Left lobe of liver (tissue), 2 donors: ENCODE data around the gene SFMBT2. TPM values are rescaled to one million over a fixed set of nuclear protein-coding genes. Genes with fewer than 3 reads are reported as not detected.
"Not testable (repeated sequence)": the region's sequence is repeated elsewhere in the genome, so short reads cannot be mapped to it uniquely, and the experiment has no call there.

Experiments
- ATAC-seq: fragments of 200-7000 bp; cut with Tn5 transposase; one replicate; pipeline ENCODE4 v1.9.1; 2020; ENCODE audit warnings: mild to moderate bottlenecking, moderate library complexity
- DNase-seq: peaks from one replicate; pipeline ENCODE4 v3.0.0-alpha.2; 2020; ENCODE audit warnings: low spot score
- total RNA-seq: library from RNA; stranded (reverse); gene quantifications from one replicate; pipeline ENCODE4 v1.2.1, GENCODE V29; 2021
- donor health status: DM: no; HTN: no; CAD: no; lungs with moderate emphysema.
- donor health status: DM: no; HTN: yes; CAD: no.

The SFMBT2 gene
- total RNA-seq, 1 donor from 2014 or later: 1.1 TPM

- DNase-seq (no peak), ATAC-seq (no peak)
Measured at GRCh38 chr10:7403620-7404019, 7.2 kb downstream of the SFMBT2 start.

- no peak for ATAC-seq
- no peak for DNase-seq
Measured at GRCh38 chr10:7401782-7402181, 9.1 kb downstream of the SFMBT2 start.

- no peak for DNase-seq
- ATAC-seq: no peak
Measured at GRCh38 chr10:7401156-7401555, 9.7 kb downstream of the SFMBT2 start.

- ATAC-seq (no peak), DNase-seq (no peak)
Measured at GRCh38 chr10:7400068-7400715, 10.6 kb downstream of the SFMBT2 start.

- DNase-seq: no peak
- ATAC-seq: no peak
Measured at GRCh38 chr10:7399533-7399932, 11.3 kb downstream of the SFMBT2 start.

GRCh38 chr10:7397049-7398035, 13.5 kb downstream of the SFMBT2 start:
- ATAC-seq: no peak

GRCh38 chr10:7392301-7392700, 18.5 kb downstream of the SFMBT2 start:
- ATAC-seq, DNase-seq: not testable (repeated sequence)

More at GRCh38 chr10:7397049-7398035, 13.5 kb downstream of the SFMBT2 start:
- DNase-seq: no peak

- DNase-seq (no peak), ATAC-seq (no peak)
Measured at GRCh38 chr10:7391748-7392147, 19.1 kb downstream of the SFMBT2 start.

GRCh38 chr10:7390689-7391110, 20.1 kb downstream of the SFMBT2 start:
- not testable (repeated sequence) for ATAC-seq, DNase-seq

GRCh38 chr10:7389844-7390243, 21.0 kb downstream of the SFMBT2 start:
- ATAC-seq: no peak
- no peak for DNase-seq

- DNase-seq (no peak), ATAC-seq (no peak)
Measured at GRCh38 chr10:7389346-7389745, 21.5 kb downstream of the SFMBT2 start.

- ATAC-seq (no peak), DNase-seq (no peak)
Measured at GRCh38 chr10:7388602-7389001, 22.2 kb downstream of the SFMBT2 start.

- DNase-seq, ATAC-seq: not testable (repeated sequence)
Measured at GRCh38 chr10:7388149-7388548, 22.7 kb downstream of the SFMBT2 start.

GRCh38 chr10:7385114-7385513, 25.7 kb downstream of the SFMBT2 start:
- ATAC-seq: no peak
- no peak for DNase-seq

GRCh38 chr10:7383442-7383841, 27.4 kb downstream of the SFMBT2 start:
- no peak for DNase-seq
- ATAC-seq: no peak

GRCh38 chr10:7380704-7381241, 30.1 kb downstream of the SFMBT2 start:
- DNase-seq (no peak), ATAC-seq (no peak)

GRCh38 chr10:7378602-7379403, 32.0 kb downstream of the SFMBT2 start:
- ATAC-seq: no peak

GRCh38 chr10:7377614-7378248, 33.1 kb downstream of the SFMBT2 start:
- DNase-seq: no peak
- no peak for ATAC-seq

More at GRCh38 chr10:7378602-7379403, 32.0 kb downstream of the SFMBT2 start:
- DNase-seq: no peak

GRCh38 chr10:7374795-7375194, 36.0 kb downstream of the SFMBT2 start:
- no peak for DNase-seq
- ATAC-seq: no peak

- DNase-seq (no peak), ATAC-seq (no peak)
Measured at GRCh38 chr10:7373039-7373438, 37.8 kb downstream of the SFMBT2 start.
